KOPT-K1 (cell line): ENCODE measurements around the gene U2SURP.

Experiments used
- H3K27ac ChIP-seq: fragments of 200-600 bp; sonication (generic); 2 replicates; pipeline ENCODE4 v1.5.1; 2016; ENCODE audit warnings: antibody characterized with exemption, mild to moderate bottlenecking, low read depth, low read length; ENCODE audit not compliant: poor library complexity, severe bottlenecking
- H3K36me3 ChIP-seq: fragments of 200-600 bp; sonication (generic); 2 replicates; pipeline ENCODE4 v1.5.1; 2017; ENCODE audit warnings: antibody characterized with exemption, mild to moderate bottlenecking, low read length, moderate library complexity; ENCODE audit not compliant: insufficient read depth
- H3K9me3 ChIP-seq: fragments of 200-600 bp; sonication (generic); 2 replicates; pipeline ENCODE4 v1.5.1; 2017; ENCODE audit warnings: antibody characterized with exemption, low read length, mild to moderate bottlenecking; ENCODE audit not compliant: insufficient read depth, poor library complexity, severe bottlenecking

The U2SURP gene

GRCh38 chr3:142990721-142991120 lies 10.6 kb upstream of the U2SURP start:
- H3K27ac ChIP-seq, result no peak overlapping the region
- no peaks in the 10 kb centered on the region for H3K9me3 ChIP-seq
- no peaks in the 10 kb centered on the region for H3K36me3 ChIP-seq

GRCh38 chr3:142992323-142992722 lies 9.0 kb upstream of the U2SURP start:
- H3K27ac ChIP-seq, result no peak overlapping the region
- no peaks in the 10 kb centered on the region for H3K9me3 ChIP-seq
- H3K36me3 ChIP-seq, result no peaks in the 10 kb centered on the region

- Histone ChIP-seq H3K9me3 (no peaks in the 10 kb centered on the region), H3K36me3 (no peaks in the 10 kb centered on the region)
These were observed 7.4 kb upstream of the U2SURP start for GRCh38 chr3:142993958-142994442.

GRCh38 chr3:142997330-142997729 lies 4.0 kb upstream of the U2SURP start:
- Histone ChIP-seq H3K9me3 (no peaks in the 10 kb centered on the region), H3K27ac (no peak overlapping the region), H3K36me3 (no peaks in the 10 kb centered on the region)

More at GRCh38 chr3:142993958-142994442, 7.4 kb upstream of the U2SURP start:
- H3K27ac ChIP-seq, result no peak overlapping the region

GRCh38 chr3:142998439-142998838 lies 2.9 kb upstream of the U2SURP start:
- H3K9me3 ChIP-seq, result no peaks in the 10 kb centered on the region
- H3K27ac ChIP-seq, result no peak overlapping the region
- H3K36me3 ChIP-seq, result no peaks in the 10 kb centered on the region

GRCh38 chr3:142999881-143000280 lies 1.5 kb upstream of the U2SURP start:
- H3K36me3 ChIP-seq, result no peaks in the 10 kb centered on the region
- H3K9me3 ChIP-seq, result no peaks in the 10 kb centered on the region
- H3K27ac ChIP-seq, result no peak overlapping the region

- no peaks in the 10 kb centered on the region for H3K9me3 ChIP-seq
- 0 out of 2 replicates have a peak, but pooled peaks cover 6% of the 10 kb centered on the region for H3K36me3 ChIP-seq
- peak overlapping the region; percentile 79 for H3K27ac ChIP-seq
These were observed 842 bp upstream of the U2SURP start for GRCh38 chr3:143000528-143000927.

- Histone ChIP-seq H3K36me3 (0 out of 2 replicates have a peak, but pooled peaks cover 10% of the 10 kb centered on the region), H3K27ac (peak overlapping the region; percentile 79), H3K9me3 (no peaks in the 10 kb centered on the region)
These were observed 369 bp upstream of the U2SURP start for GRCh38 chr3:143001034-143001368.

GRCh38 chr3:143002083-143002712 lies 828 bp downstream of the U2SURP start:
- Histone ChIP-seq H3K36me3 (peaks cover 10% of the 10 kb centered on the region; the same call in 1 of the 2 replicates), H3K9me3 (no peaks in the 10 kb centered on the region), H3K27ac (peak overlapping the region; percentile 79)

GRCh38 chr3:143002727-143003126 lies 1.4 kb downstream of the U2SURP start:
- Histone ChIP-seq H3K9me3 (no peaks in the 10 kb centered on the region), H3K27ac (peak overlapping the region; percentile 79), H3K36me3 (peaks cover 10% of the 10 kb centered on the region; the same call in 1 of the 2 replicates)

- Histone ChIP-seq H3K9me3 (no peaks in the 10 kb centered on the region), H3K27ac (no peak overlapping the region), H3K36me3 (peaks cover 10% of the 10 kb centered on the region; the same call in 1 of the 2 replicates)
These were observed 3.5 kb downstream of the U2SURP start for GRCh38 chr3:143004823-143005222.

GRCh38 chr3:143010024-143010423 lies 8.7 kb downstream of the U2SURP start:
- H3K9me3 ChIP-seq, result no peaks in the 10 kb centered on the region
- no peak overlapping the region for H3K27ac ChIP-seq
- H3K36me3 ChIP-seq, result peaks cover 52% of the 10 kb centered on the region

GRCh38 chr3:143011705-143012104 lies 10.3 kb downstream of the U2SURP start:
- Histone ChIP-seq H3K27ac (no peak overlapping the region), H3K9me3 (no peaks in the 10 kb centered on the region), H3K36me3 (peaks cover 60% of the 10 kb centered on the region)

GRCh38 chr3:143014921-143015320 lies 13.6 kb downstream of the U2SURP start:
- Histone ChIP-seq H3K27ac (no peak overlapping the region), H3K9me3 (no peaks in the 10 kb centered on the region), H3K36me3 (peaks cover 92% of the 10 kb centered on the region)

GRCh38 chr3:143016321-143016972 lies 15.1 kb downstream of the U2SURP start:
- H3K9me3 ChIP-seq, result no peaks in the 10 kb centered on the region
- peaks cover 100% of the 10 kb centered on the region for H3K36me3 ChIP-seq
- no peak overlapping the region for H3K27ac ChIP-seq
